Neural progenitor cell (in vitro differentiated cells): ENCODE measurements around the gene MFSD12. TPM values are rescaled to one million over a fixed set of nuclear protein-coding genes. Genes with fewer than 3 reads are reported as not detected.
A peak's percentile ranks its signal among the peaks of the same experiment; 100 is the strongest.

Source experiments
- DNase-seq: peaks from one replicate; pipeline ENCODE4 v3.0.0-alpha.2; 2016; ENCODE audit warnings: low spot score
- H2AFZ ChIP-seq: fragments of 200-600 bp; sonication (generic); replicated peaks from 2 replicates; pipeline ENCODE4 v1.6.1; 2016; ENCODE audit warnings: antibody characterized with exemption
- H3F3A ChIP-seq: fragments of 200-600 bp; sonication (generic); 2 replicates; pipeline ENCODE4 v1.6.1; 2016; ENCODE audit warnings: antibody characterized with exemption, low read depth
- H3K27ac ChIP-seq: fragments of 200-600 bp; sonication (generic); 2 replicates; pipeline ENCODE4 v1.5.1; 2016; ENCODE audit warnings: mild to moderate bottlenecking
- H3K27me3 ChIP-seq: fragments of 200-600 bp; sonication (generic); 2 replicates; pipeline ENCODE4 v1.6.1; 2016; ENCODE audit warnings: mild to moderate bottlenecking, moderate library complexity
- H3K36me3 ChIP-seq: fragments of 200-600 bp; sonication (generic); 2 replicates; pipeline ENCODE4 v1.5.1; 2016
- H3K4me1 ChIP-seq: fragments of 200-600 bp; sonication (generic); 2 replicates; pipeline ENCODE4 v1.6.1; 2016; ENCODE audit warnings: mixed run types
- H3K4me2 ChIP-seq: fragments of 200-600 bp; sonication (generic); 2 replicates; pipeline ENCODE4 v1.6.1; 2016
- H3K4me3 ChIP-seq: fragments of 200-600 bp; sonication (generic); 2 replicates; pipeline ENCODE4 v1.5.1; 2016
- H3K79me2 ChIP-seq: fragments of 200-600 bp; sonication (generic); 2 replicates; pipeline ENCODE4 v1.6.1; 2016; ENCODE audit warnings: low read depth
- H3K9ac ChIP-seq: fragments of 200-600 bp; sonication (generic); 2 replicates; pipeline ENCODE4 v1.6.1; 2016
- H3K9me3 ChIP-seq: fragments of 200-600 bp; sonication (generic); 2 replicates; pipeline ENCODE4 v1.5.1; 2016; ENCODE audit warnings: low read depth
- H4K20me1 ChIP-seq: fragments of 200-600 bp; sonication (generic); 2 replicates; pipeline ENCODE4 v1.6.1; 2016; ENCODE audit warnings: low read depth
- H3K27ac Mint-ChIP-seq: 3 replicates; pipeline ENCODE4 v1.8.0; 2021; ENCODE audit warnings: mixed read lengths
- H3K27me3 Mint-ChIP-seq: 2 replicates; pipeline ENCODE4 v1.8.0; 2022; ENCODE audit warnings: low read depth, mild to moderate bottlenecking, inconsistent platforms, moderate library complexity, mixed read lengths; ENCODE audit not compliant: insufficient read depth
- H3K36me3 Mint-ChIP-seq: 3 replicates; pipeline ENCODE4 v1.8.0; 2021; ENCODE audit warnings: mixed read lengths
- H3K4me1 Mint-ChIP-seq: 3 replicates; pipeline ENCODE4 v1.8.0; 2021; ENCODE audit warnings: mixed read lengths
- H3K4me3 Mint-ChIP-seq: 3 replicates; pipeline ENCODE4 v1.8.0; 2021; ENCODE audit warnings: mild to moderate bottlenecking, moderate library complexity, mixed read lengths
- H3K9me3 Mint-ChIP-seq: 3 replicates; pipeline ENCODE4 v1.8.0; 2020; ENCODE audit warnings: mixed read lengths
- EZH2 ChIP-seq: fragments of 200-600 bp; sonication (generic); IDR thresholded peaks from 2 replicates; pipeline ENCODE4 v1.6.1; 2017; ENCODE audit warnings: antibody characterized with exemption, mild to moderate bottlenecking, moderate library complexity
- EZH2phosphoT487 ChIP-seq: fragments of 200-600 bp; sonication (generic); IDR thresholded peaks from 2 replicates; pipeline ENCODE4 v1.6.1; 2017; ENCODE audit warnings: antibody characterized with exemption
- total RNA-seq: library from RNA; depleted of rRNA; stranded (reverse); fragments of >200 nt; gene quantifications from 2 replicates; pipeline ENCODE4 v1.2.3, GENCODE V29; 2015; ENCODE audit warnings: low replicate concordance
- TF ChIP-seq, protein P1 (sequence below): fragments of 200-600 bp; sonication (generic); IDR thresholded peaks from 2 replicates; pipeline ENCODE4 v1.5.1; 2017; ENCODE audit warnings: antibody characterized with exemption, mild to moderate bottlenecking

The MFSD12 gene
- total RNA-seq, 1 donor from 2014 or later: 34.1 TPM

DNA sequence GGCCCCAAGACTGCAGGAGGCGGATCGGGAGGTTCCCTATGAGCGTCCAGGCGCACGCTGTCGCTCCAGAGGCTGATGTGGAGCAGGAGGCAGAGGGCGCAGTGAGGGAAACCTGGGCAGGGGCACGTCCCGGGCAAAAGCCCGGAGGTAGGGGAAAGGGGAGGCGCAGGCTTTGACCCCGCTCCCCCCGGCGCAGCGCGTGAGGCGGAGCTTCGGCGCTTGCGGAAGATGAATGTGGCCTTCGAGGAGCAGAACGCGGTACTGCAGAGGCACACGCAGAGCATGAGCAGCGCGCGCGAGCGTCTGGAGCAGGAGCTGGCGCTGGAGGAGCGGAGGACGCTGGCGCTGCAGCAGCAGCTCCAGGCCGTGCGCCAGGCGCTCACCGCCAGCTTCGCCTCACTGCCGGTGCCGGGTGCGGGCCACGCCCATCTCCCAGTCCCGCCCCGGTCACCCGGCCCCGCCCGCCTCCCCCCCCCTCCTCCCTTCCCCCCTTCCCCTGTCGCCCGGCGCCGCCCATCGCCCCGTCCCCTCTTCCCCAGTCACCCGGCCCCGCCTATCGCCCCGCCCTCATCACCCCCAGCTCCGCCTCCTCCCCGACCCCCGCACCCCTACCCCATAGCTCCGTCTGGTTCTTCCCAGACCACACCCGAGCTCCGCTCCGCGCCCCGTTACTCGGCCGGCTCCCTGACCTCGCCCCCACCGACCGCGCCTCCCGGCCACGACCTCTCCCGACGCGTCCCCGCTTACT, 19.5 kb upstream of the MFSD12 start:
- Histone ChIP-seq H3K4me1 (peaks cover 14% of the 10 kb centered on the region), H3K4me2 (peak overlapping the region; percentile 80), H2AFZ (no peak overlapping the region), H3K9me3 (no peaks in the 10 kb centered on the region), H3F3A (peaks cover 40% of the 10 kb centered on the region), H4K20me1 (peaks cover 57% of the 10 kb centered on the region), H3K27me3 (peaks cover 64% of the 10 kb centered on the region), H3K36me3 (no peaks in the 10 kb centered on the region), H3K9ac (no peak overlapping the region), H3K4me3 (peak overlapping the region; percentile 50), H3K79me2 (peaks cover 6% of the 10 kb centered on the region), H3K27ac (no peak overlapping the region)
- Mint-ChIP-seq H3K36me3 (peaks cover 7% of the 10 kb centered on the region), H3K27ac (no peak overlapping the region), H3K4me3 (peak overlapping the region; percentile 68), H3K9me3 (no peaks in the 10 kb centered on the region), H3K4me1 (peaks cover 19% of the 10 kb centered on the region), H3K27me3 (peaks cover 7% of the 10 kb centered on the region)
- DNase-seq: peak; percentile 94
- TF ChIP-seq EZH2 (peak; percentile 20), EZH2phosphoT487 (peak; percentile 29)
- TF ChIP-seq, protein P1, sequence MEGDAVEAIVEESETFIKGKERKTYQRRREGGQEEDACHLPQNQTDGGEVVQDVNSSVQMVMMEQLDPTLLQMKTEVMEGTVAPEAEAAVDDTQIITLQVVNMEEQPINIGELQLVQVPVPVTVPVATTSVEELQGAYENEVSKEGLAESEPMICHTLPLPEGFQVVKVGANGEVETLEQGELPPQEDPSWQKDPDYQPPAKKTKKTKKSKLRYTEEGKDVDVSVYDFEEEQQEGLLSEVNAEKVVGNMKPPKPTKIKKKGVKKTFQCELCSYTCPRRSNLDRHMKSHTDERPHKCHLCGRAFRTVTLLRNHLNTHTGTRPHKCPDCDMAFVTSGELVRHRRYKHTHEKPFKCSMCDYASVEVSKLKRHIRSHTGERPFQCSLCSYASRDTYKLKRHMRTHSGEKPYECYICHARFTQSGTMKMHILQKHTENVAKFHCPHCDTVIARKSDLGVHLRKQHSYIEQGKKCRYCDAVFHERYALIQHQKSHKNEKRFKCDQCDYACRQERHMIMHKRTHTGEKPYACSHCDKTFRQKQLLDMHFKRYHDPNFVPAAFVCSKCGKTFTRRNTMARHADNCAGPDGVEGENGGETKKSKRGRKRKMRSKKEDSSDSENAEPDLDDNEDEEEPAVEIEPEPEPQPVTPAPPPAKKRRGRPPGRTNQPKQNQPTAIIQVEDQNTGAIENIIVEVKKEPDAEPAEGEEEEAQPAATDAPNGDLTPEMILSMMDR: peak; percentile 12

DNA sequence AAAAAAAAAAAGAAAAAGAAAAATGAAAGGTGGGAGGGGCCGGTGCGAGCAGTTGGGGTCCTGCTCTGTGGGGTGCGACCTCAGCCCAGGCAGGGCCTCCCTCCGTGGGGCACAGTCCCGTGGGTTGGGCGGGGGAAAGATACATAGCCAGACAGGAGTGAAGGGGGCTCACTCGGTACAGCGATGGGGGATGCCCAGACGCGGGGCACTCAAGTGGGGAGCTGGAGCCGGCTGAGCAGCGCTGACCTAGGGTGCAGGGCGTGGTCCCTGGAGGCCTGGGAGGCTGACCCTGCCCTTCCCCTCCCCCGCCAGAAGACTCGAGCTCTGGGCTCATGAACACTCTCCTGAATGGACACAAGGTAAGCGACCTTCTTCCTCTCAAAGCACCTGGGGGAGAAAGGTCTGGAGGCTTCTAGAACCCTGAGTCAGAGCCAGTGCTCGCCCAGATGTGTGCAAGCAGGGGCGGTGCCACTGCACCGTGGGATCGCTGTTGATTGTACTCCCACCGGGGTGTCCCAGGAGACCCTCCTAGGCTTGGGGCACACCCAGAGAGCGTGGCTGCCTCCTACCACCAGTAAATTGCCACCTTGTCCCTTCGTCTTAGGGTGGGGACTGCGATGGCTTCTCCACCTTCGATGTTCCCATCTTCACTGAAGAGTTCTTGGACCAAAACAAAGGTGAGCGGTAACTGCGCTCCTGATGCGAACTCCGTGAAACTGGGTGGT, 18.7 kb upstream of the MFSD12 start:
- Mint-ChIP-seq H3K4me3 (peak overlapping the region; percentile 68), H3K9me3 (no peaks in the 10 kb centered on the region), H3K4me1 (peaks cover 23% of the 10 kb centered on the region), H3K36me3 (peaks cover 7% of the 10 kb centered on the region), H3K27ac (no peak overlapping the region), H3K27me3 (peaks cover 7% of the 10 kb centered on the region)
- H3K79me2 ChIP-seq: peaks cover 6% of the 10 kb centered on the region
- H3K4me2 ChIP-seq: peak overlapping the region; percentile 80
- H3K27ac ChIP-seq: no peak overlapping the region
- peaks cover 15% of the 10 kb centered on the region for H3K4me1 ChIP-seq
- peaks cover 48% of the 10 kb centered on the region for H3F3A ChIP-seq
- DNase-seq: no peak
- H3K9me3 ChIP-seq: no peaks in the 10 kb centered on the region
- no peak overlapping the region for H3K9ac ChIP-seq
- no peak for TF ChIP-seq EZH2
- TF ChIP-seq, protein P1: no peak
- H3K4me3 ChIP-seq: peak overlapping the region; percentile 50
- peaks cover 58% of the 10 kb centered on the region for H3K27me3 ChIP-seq
- no peaks in the 10 kb centered on the region for H3K36me3 ChIP-seq
- H4K20me1 ChIP-seq: peaks cover 57% of the 10 kb centered on the region
- H2AFZ ChIP-seq: no peak overlapping the region

DNA sequence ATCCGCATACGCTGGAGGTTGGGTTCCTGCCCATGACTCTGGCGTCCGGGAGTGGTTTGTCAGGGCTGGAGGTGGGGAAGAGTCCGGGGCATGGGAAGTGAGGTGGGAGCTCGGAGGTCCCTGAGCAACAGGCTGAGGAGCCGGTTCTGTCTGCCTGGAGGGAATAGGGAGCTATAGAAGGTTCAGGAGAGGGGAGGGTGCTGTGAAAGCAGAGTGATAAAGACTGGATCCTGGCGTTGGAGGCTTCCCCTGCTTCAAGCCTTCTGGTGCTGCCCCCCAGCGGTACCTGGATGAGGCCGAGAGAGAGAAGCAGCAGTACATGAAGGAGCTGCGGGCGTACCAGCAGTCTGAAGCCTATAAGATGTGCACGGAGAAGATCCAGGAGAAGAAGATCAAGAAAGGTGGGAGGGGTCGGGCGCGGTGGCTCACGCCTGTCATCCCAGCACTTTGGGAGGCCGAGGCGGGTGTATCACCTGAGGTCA, 17.9 kb upstream of the MFSD12 start:
- Histone ChIP-seq H3K36me3 (no peaks in the 10 kb centered on the region), H3K9me3 (no peaks in the 10 kb centered on the region), H3K4me2 (no peak overlapping the region), H3K9ac (no peak overlapping the region), H3K79me2 (peaks cover 6% of the 10 kb centered on the region), H3K27me3 (peaks cover 52% of the 10 kb centered on the region), H2AFZ (no peak overlapping the region), H3K4me1 (peaks cover 15% of the 10 kb centered on the region), H3K4me3 (no peak overlapping the region), H3F3A (peaks cover 48% of the 10 kb centered on the region), H4K20me1 (peaks cover 57% of the 10 kb centered on the region), H3K27ac (no peak overlapping the region)
- H3K27me3 Mint-ChIP-seq: peaks cover 7% of the 10 kb centered on the region
- H3K9me3 Mint-ChIP-seq: no peaks in the 10 kb centered on the region
- peak overlapping the region; percentile 57 for H3K4me3 Mint-ChIP-seq
- DNase-seq: peak; percentile 59
- peaks cover 7% of the 10 kb centered on the region for H3K36me3 Mint-ChIP-seq
- H3K4me1 Mint-ChIP-seq: peaks cover 25% of the 10 kb centered on the region
- TF ChIP-seq EZH2phosphoT487: no peak
- TF ChIP-seq, protein P1: peak; percentile 45
- no peak for TF ChIP-seq EZH2
- no peak overlapping the region for H3K27ac Mint-ChIP-seq
